Calu3 (cell line): Measurements from ENCODE around the gene TMEM106A. TPM values are rescaled to one million over a fixed set of nuclear protein-coding genes. Genes with fewer than 3 reads are reported as not detected.
"Not testable (repeated sequence)": the region's sequence is repeated elsewhere in the genome, so short reads cannot be mapped to it uniquely, and the experiment has no call there.

ENCODE experiments used
- Bru-seq: library from RNA; stranded (reverse); fragments of 400-500 nt; gene quantifications from one replicate; lab custom pipeline; 2021; lab: Mats Ljungman, UMichigan
- BruChase-seq, 2 experiments: library from RNA; stranded (reverse); fragments of 400-500 nt; gene quantifications; one replicate each; lab custom pipeline; 2021; lab: Mats Ljungman, UMichigan
- BruUV-seq: library from RNA; stranded (reverse); fragments of 400-500 nt; replicated peaks from 2 replicates; lab custom pipeline; 2021; lab: Mats Ljungman, UMichigan
- CTCF ChIA-PET: fragments of 300-600 bp; sonication (Branson Sonifier 250); formaldehyde crosslinking; loops from one replicate; lab custom pipeline; 2022; ENCODE audit warnings: antibody characterized with exemption; lab: Charles Lee
- DNase-seq: peaks from one replicate; pipeline ENCODE4 v3.0.0; 2022
- H3K27ac Mint-ChIP-seq: one replicate; pipeline ENCODE4 v1.8.0; 2022; ENCODE audit warnings: mixed read lengths; ENCODE audit not compliant: unreplicated experiment
- H3K27me3 Mint-ChIP-seq: one replicate; pipeline ENCODE4 v1.8.0; 2022; ENCODE audit warnings: mixed read lengths; ENCODE audit not compliant: unreplicated experiment
- H3K36me3 Mint-ChIP-seq: one replicate; pipeline ENCODE4 v1.8.0; 2022; ENCODE audit warnings: mild to moderate bottlenecking, moderate library complexity, mixed read lengths; ENCODE audit not compliant: insufficient read depth, unreplicated experiment
- H3K4me1 Mint-ChIP-seq: one replicate; pipeline ENCODE4 v1.8.0; 2022; ENCODE audit warnings: mild to moderate bottlenecking, low read depth, mixed read lengths; ENCODE audit not compliant: unreplicated experiment
- H3K4me3 Mint-ChIP-seq: one replicate; pipeline ENCODE4 v1.8.0; 2022; ENCODE audit warnings: mild to moderate bottlenecking, low read depth, moderate library complexity, mixed read lengths; ENCODE audit not compliant: unreplicated experiment
- H3K9me3 Mint-ChIP-seq: one replicate; pipeline ENCODE4 v1.8.0; 2022; ENCODE audit warnings: low read depth, mixed read lengths; ENCODE audit not compliant: unreplicated experiment
- intact Hi-C: fragments of 100-400 bp; cut with micrococcal nuclease; formaldehyde crosslinking; loops from one replicate; pipeline ENCODE4 v1.10.0; 2022; ENCODE audit not compliant: unreplicated experiment
- long read RNA-seq: library from polyadenylated mRNA; stranded (forward); transcript quantifications from one replicate; pipeline ENCODE4 v2.0.0, GENCODE V29; 2022
- total RNA-seq: library from RNA; stranded (reverse); gene quantifications from 2 replicates; pipeline ENCODE4 v1.2.3, GENCODE V29; 2022
- TF ChIP-seq, protein P1 (sequence below): fragments of 200-600 bp; IDR thresholded peaks from one replicate; pipeline ENCODE4 v1.8.0; 2022; ENCODE audit warnings: antibody characterized with exemption; ENCODE audit not compliant: unreplicated experiment

Gene TMEM106A
- total RNA-seq (3.4 and 5.2 TPM in 2 replicates), Bru-seq, nascent RNA (percentile 69 among the genes with signal in this experiment), BruChase-seq, experiment 1, labeled RNA remaining after a 6-hour chase (percentile 67 among the genes with signal in this experiment), BruChase-seq, experiment 2, labeled RNA remaining after a 2-hour chase (percentile 57 among the genes with signal in this experiment)
- long read RNA-seq = 0 reads

DNA sequence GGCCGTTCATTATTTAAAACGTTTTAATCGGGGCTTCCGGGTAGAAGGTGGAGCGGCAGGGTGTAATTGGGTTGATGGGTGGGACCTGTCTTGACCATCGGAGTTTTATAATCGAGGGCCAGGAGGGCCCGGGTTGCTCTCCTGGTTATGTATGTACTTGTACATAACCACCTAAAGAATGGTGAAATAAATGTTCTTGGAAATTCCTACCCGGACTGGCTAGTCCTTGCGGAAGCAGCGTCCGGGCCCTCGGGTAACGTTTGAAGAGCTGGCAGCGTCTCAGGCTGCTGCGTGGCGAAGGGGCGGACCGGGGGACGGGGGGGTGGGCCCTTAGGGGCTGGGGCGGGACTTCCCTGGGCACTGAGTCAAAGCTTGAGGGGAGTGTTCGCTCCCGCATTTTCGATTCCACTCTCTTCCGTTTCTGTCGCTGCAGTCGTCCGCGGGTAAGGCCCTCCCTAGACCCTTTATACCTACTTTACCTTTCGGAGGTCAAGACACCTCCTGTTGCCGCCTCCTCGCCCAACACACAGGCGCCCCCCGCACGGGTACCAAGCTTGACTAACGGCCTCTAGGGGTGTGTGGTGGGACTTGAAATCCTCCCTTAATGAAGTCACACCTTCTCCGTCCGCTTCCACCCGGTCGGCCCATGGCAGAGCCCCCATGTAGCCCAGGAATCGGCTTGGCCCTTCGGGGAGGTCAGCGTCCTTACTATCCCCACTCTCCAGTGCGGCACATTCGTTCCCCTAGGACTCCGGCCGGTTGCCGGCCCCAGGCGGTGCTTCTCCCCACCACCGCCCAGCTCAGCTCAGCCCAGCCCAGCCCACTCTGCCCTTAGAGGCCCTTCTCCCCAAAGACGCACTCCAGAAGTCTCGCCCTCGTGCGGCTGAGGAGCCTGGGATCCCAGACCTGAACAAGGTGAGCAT lies at the start of gene TMEM106A:
TMEM106A (plus strand) TSS at position 396 of the 923 bp plus-strand sequence. CDS start 1,167 bp downstream, outside the sequence.
- no peaks in the 10 kb centered on the region for H3K9me3 Mint-ChIP-seq
- no peak for DNase-seq
- no peaks in the 10 kb centered on the region for H3K27me3 Mint-ChIP-seq
- H3K4me1 Mint-ChIP-seq = no peaks in the 10 kb centered on the region
- no peak within 1 kb of the TSS for H3K4me3 Mint-ChIP-seq
- CTCF ChIA-PET = no interaction called here
- intact Hi-C loops = no loop called here
- H3K36me3 Mint-ChIP-seq = peaks cover 62% of the 10 kb centered on the region
- no TSS peak for BruUV-seq
- TF ChIP-seq, protein P1, sequence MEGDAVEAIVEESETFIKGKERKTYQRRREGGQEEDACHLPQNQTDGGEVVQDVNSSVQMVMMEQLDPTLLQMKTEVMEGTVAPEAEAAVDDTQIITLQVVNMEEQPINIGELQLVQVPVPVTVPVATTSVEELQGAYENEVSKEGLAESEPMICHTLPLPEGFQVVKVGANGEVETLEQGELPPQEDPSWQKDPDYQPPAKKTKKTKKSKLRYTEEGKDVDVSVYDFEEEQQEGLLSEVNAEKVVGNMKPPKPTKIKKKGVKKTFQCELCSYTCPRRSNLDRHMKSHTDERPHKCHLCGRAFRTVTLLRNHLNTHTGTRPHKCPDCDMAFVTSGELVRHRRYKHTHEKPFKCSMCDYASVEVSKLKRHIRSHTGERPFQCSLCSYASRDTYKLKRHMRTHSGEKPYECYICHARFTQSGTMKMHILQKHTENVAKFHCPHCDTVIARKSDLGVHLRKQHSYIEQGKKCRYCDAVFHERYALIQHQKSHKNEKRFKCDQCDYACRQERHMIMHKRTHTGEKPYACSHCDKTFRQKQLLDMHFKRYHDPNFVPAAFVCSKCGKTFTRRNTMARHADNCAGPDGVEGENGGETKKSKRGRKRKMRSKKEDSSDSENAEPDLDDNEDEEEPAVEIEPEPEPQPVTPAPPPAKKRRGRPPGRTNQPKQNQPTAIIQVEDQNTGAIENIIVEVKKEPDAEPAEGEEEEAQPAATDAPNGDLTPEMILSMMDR = no peak
- no peak within 1 kb of the TSS for H3K27ac Mint-ChIP-seq

- H3K27ac Mint-ChIP-seq, H3K36me3 Mint-ChIP-seq, BruUV-seq, H3K27me3 Mint-ChIP-seq, CTCF ChIA-PET, DNase-seq, H3K4me3 Mint-ChIP-seq, H3K9me3 Mint-ChIP-seq, intact Hi-C loops: not testable (repeated sequence)
- H3K4me1 Mint-ChIP-seq = peaks cover 22% of the 10 kb centered on the region
Observed at GRCh38 chr17:43165971-43166370, 45.7 kb upstream of the TMEM106A start.

DNA sequence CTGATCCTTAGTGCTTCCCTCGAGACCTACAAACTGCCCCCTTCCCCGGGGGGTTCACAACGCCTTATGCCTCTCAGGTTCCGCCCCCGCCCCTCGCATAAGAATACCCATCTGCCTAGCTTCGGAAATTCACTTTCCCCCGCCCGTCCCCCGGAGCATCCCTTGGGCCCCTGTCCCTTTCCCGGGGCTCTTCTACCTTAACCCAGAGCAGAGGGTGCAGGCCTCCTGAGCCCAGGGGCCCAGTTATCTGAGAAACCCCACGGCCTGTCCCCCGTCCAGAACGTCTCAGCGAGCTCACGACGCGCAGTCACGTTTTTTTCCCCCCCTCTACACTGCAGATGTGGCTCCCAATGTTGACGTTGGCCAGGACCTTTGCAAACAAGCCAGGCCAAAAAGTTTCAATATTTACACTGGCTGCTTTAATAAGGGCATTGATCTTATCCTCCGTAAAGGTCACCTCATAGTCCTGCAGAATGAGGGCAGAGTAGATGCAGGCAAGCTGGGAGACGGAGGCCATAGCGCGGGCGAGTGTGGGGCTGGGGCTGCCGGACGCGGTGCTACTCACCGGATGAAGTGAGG lies 42.0 kb upstream of the TMEM106A start:
- TF ChIP-seq, protein P1 = no peak
- BruUV-seq = no TSS peak
- H3K9me3 Mint-ChIP-seq = no peaks in the 10 kb centered on the region
- peaks cover 10% of the 10 kb centered on the region for H3K36me3 Mint-ChIP-seq
- no peaks in the 10 kb centered on the region for H3K27me3 Mint-ChIP-seq
- no peak overlapping the region for H3K27ac Mint-ChIP-seq
- DNase-seq = peak; percentile 22
- H3K4me1 Mint-ChIP-seq = peaks cover 27% of the 10 kb centered on the region
- CTCF ChIA-PET = interaction anchor here (0.6 to 0.9 kb wide), 3 partner anchors 29 to 191 kb away, joined by 3 to 8 read pairs (median 3); no protein-coding TSS in a partner anchor
- H3K4me3 Mint-ChIP-seq = no peak overlapping the region
- intact Hi-C loops = loop anchor here (2.0 to 5.0 kb wide), 2 partner anchors 41 to 147 kb away; partner anchors contain the start of gene VAT1

DNA sequence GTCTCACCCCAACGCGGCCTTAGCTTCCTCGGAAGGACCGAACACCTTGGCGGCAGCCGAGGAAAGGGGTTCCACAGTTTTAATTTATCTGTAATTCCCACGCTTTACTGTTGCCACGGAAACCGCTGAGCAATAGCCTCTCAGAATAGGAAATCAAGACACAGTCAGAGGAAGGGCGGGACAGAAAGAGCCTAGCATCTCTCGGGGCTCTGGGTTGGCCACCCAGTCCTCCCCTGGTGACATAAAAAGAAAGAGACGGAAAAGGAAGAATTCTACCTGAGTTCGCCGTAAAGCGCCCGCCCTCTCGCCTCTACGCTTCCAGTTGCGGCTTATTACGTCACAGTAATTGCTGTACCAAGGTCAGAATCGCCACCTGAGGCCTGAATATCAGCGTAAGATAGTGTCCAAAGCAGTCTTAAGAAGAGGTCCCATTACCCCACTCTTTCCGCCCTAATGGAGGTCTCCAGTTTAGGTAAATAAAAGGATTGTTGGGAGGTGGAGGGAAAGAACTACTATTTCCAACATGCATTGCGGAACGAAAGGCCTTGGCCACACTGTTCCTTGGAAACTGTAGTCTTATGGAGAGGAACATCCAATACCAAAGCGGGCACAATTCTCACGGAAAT lies 41.4 kb upstream of the TMEM106A start:
- peak; percentile 96 for DNase-seq
- Mint-ChIP-seq H3K27ac (no peak overlapping the region), H3K9me3 (no peaks in the 10 kb centered on the region), H3K36me3 (peaks cover 12% of the 10 kb centered on the region), H3K4me3 (no peak overlapping the region), H3K27me3 (no peaks in the 10 kb centered on the region), H3K4me1 (peaks cover 29% of the 10 kb centered on the region)
- TF ChIP-seq, protein P1 = no peak
- CTCF ChIA-PET = interaction anchor here (0.7 kb wide), 1 partner anchor 29 kb away, joined by 8 read pairs; no protein-coding TSS in a partner anchor
- intact Hi-C loops = loop anchor here (2.0 to 5.0 kb wide), 2 partner anchors 41 to 148 kb away; partner anchors contain the start of gene VAT1
- BruUV-seq = TSS peak; percentile 53
